HG03045 (cell line): Measurements from ENCODE around the gene SRRM4.
"Not testable (repeated sequence)": the region's sequence is repeated elsewhere in the genome, so short reads cannot be mapped to it uniquely, and the experiment has no call there.

Source experiments
- ATAC-seq: cut with Tn5 transposase; IDR thresholded peaks from one replicate; pipeline ENCODE4 v1.9.1; 2021; ENCODE audit warnings: mild to moderate bottlenecking, moderate library complexity; ENCODE audit not compliant: unreplicated experiment

Gene SRRM4

GRCh38 chr12:119068129-119068856 lies 87.0 kb downstream of the SRRM4 start:
- ATAC-seq: no peak

GRCh38 chr12:119069147-119069642 lies 87.9 kb downstream of the SRRM4 start:
- no peak for ATAC-seq

- ATAC-seq: no peak
These were observed 89.8 kb downstream of the SRRM4 start for GRCh38 chr12:119071176-119071575.

- ATAC-seq: no peak
These were observed 90.4 kb downstream of the SRRM4 start for GRCh38 chr12:119071638-119072231.

- ATAC-seq: no peak
These were observed 91.1 kb downstream of the SRRM4 start for GRCh38 chr12:119072440-119072839.

GRCh38 chr12:119075222-119075787 lies 94.0 kb downstream of the SRRM4 start:
- no peak for ATAC-seq

GRCh38 chr12:119075918-119076317 lies 94.6 kb downstream of the SRRM4 start:
- ATAC-seq: no peak

GRCh38 chr12:119079530-119079929 lies 98.2 kb downstream of the SRRM4 start:
- ATAC-seq: no peak

- no peak for ATAC-seq
These were observed 100.7 kb downstream of the SRRM4 start for GRCh38 chr12:119082016-119082415.

GRCh38 chr12:119082496-119082895 lies 101.2 kb downstream of the SRRM4 start:
- ATAC-seq: no peak

GRCh38 chr12:119088685-119089379 lies 107.5 kb downstream of the SRRM4 start:
- no peak for ATAC-seq

- ATAC-seq: no peak
These were observed 108.2 kb downstream of the SRRM4 start for GRCh38 chr12:119089380-119090013.

- ATAC-seq: no peak
These were observed 108.9 kb downstream of the SRRM4 start for GRCh38 chr12:119090276-119090675.

GRCh38 chr12:119090865-119091264 lies 109.5 kb downstream of the SRRM4 start:
- ATAC-seq: no peak

- ATAC-seq: no peak
These were observed 115.3 kb downstream of the SRRM4 start for GRCh38 chr12:119096429-119097202.

GRCh38 chr12:119100933-119101332 lies 119.6 kb downstream of the SRRM4 start:
- no peak for ATAC-seq

GRCh38 chr12:119102274-119102673 lies 120.9 kb downstream of the SRRM4 start:
- ATAC-seq: no peak

GRCh38 chr12:119102714-119103113 lies 121.4 kb downstream of the SRRM4 start:
- no peak for ATAC-seq

GRCh38 chr12:119104969-119105368 lies 123.6 kb downstream of the SRRM4 start:
- not testable (repeated sequence) for ATAC-seq

GRCh38 chr12:119113496-119113986 lies 132.2 kb downstream of the SRRM4 start:
- ATAC-seq: no peak
